ENCODE data around the gene CYP2W1.

CYP2W1 gene

DNA sequence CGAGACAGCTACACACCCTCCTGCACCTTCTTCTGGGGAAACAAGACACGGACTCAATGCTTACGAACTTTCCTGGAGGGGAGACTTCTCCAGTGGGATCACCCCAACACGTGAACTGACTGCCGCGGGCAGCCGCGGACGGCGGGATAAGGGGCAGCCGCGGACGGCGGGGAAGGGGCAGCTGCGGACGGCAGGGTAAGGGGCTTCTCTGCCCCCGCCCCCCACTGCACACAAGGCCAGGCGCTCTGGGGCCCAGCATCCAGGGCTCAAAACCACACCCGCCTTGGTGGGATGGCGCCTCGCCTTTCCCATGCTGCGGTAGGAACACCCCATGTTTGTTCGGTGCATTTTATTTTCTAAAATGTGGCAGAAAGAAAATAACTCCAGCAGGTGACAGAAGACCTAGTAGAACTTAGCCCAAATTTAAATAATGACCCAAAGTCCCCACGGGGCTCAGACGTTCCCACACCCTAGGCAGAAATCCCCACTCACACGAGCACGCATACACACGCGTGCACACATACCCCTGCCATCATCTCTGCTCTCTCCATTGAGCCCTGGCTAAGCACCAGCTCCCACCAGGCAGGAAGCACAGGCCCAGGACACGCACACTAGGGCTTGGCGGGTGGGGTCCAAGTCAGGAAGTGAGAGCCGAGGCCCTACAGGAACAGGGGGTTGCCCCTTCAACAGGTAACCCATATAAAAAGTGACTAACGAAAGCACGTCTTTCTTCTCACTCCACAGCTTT lies 34.8 kb downstream of the CYP2W1 start:
- Histone ChIP-seq H3K36me3 (ENCODE audit: control insufficient read depth in 1 of 2, insufficient read depth in 2 of 2, low read length in 2 of 2) (peaks cover 18 to 24% of the 10 kb centered on the region in 2 experiments), H3K4me3 (ENCODE audit: low read depth, low read length) (no peak overlapping the region), H4K12ac (ENCODE audit: low read depth, low read length) (no peak overlapping the region)

DNA sequence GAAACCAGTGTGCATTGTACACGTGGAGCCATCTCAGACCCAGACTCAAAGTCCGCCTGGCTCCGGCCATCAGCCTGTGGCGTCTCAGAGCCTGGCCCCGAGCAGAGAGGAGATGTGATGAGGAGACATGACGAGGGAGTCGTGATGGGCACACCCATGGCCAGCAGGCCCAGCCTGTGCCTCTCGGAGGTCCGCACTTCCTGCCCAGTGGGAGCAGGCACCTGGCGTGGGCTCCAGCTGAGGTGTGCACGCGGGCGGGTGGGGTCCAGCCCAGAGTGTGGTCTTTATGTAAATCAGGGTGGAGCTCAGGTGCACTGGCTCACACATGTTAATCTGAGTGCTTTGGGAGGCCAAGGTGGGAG lies 35.3 kb downstream of the CYP2W1 start:
- peaks cover 18 to 28% of the 10 kb centered on the region in 2 experiments for H3K36me3 ChIP-seq (ENCODE audit: control insufficient read depth in 1 of 2, insufficient read depth in 2 of 2, low read length in 2 of 2)
- no peaks in the 10 kb centered on the region for H3K79me2 ChIP-seq (ENCODE audit: control insufficient read depth, insufficient read depth, low read length, poor library complexity)
- no peak overlapping the region for H2AFZ ChIP-seq (ENCODE audit: insufficient read depth, low read length, poor library complexity)
- no peak overlapping the region for H3K4me3 ChIP-seq (ENCODE audit: low read depth, low read length)
- H3K4ac ChIP-seq (ENCODE audit: low read depth, low read length) = no peak overlapping the region
- no peaks in the 10 kb centered on the region for H3K27me3 ChIP-seq (ENCODE audit: insufficient read depth, low read length)
- H3K4me1 ChIP-seq (ENCODE audit: control insufficient read depth in 1 of 2, insufficient read depth in 2 of 2, low read length in 2 of 2) = peaks cover 11 to 21% of the 10 kb centered on the region in 2 experiments
- H2BK120ac ChIP-seq (ENCODE audit: insufficient read depth, low read length, poor library complexity) = no peak overlapping the region
- peaks cover 10% of the 10 kb centered on the region for H3K9me3 ChIP-seq (ENCODE audit: insufficient read depth, low read depth, low read length)
- H3K23ac ChIP-seq (ENCODE audit: low read length) = no peak overlapping the region
- H2AK5ac ChIP-seq (ENCODE audit: low read length) = no peak overlapping the region
- H3K9ac ChIP-seq (ENCODE audit: low read length) = no peak overlapping the region
- H4K91ac ChIP-seq (ENCODE audit: low read depth, low read length) = no peak overlapping the region
- no peaks in the 10 kb centered on the region for H3K79me1 ChIP-seq (ENCODE audit: low read length)
- no peak overlapping the region for H2BK12ac ChIP-seq (ENCODE audit: low read length)
- H2BK5ac ChIP-seq (ENCODE audit: low read depth, low read length, poor library complexity) = no peak overlapping the region
- H4K12ac ChIP-seq (ENCODE audit: low read depth, low read length) = no peak overlapping the region
- no peak overlapping the region for H3K27ac ChIP-seq (ENCODE audit: low read depth, low read length)
- WGBS (ENCODE audit: extremely low coverage, insufficient coverage, insufficient read length) = no CpG with 5 or more reads among the region's 13 CpGs
- no peak for DNase-seq
- no peak overlapping the region for H3K4me2 ChIP-seq (ENCODE audit: low read length)
- no peak overlapping the region for H4K8ac ChIP-seq (ENCODE audit: low read depth, low read length)
- H3K18ac ChIP-seq (ENCODE audit: low read length) = no peak overlapping the region
- no peak overlapping the region for H3K14ac ChIP-seq (ENCODE audit: low read length)

More for the DNA sequence above, 34.8 kb downstream of the CYP2W1 start:
- DNase-seq = no peak
- Histone ChIP-seq H2AFZ (ENCODE audit: insufficient read depth, low read length, poor library complexity) (no peak overlapping the region), H3K79me2 (ENCODE audit: control insufficient read depth, insufficient read depth, low read length, poor library complexity) (no peaks in the 10 kb centered on the region), H3K18ac (ENCODE audit: low read length) (no peak overlapping the region), H3K4me1 (ENCODE audit: control insufficient read depth in 1 of 2, insufficient read depth in 2 of 2, low read length in 2 of 2) (peaks cover 11 to 23% of the 10 kb centered on the region in 2 experiments), H3K27ac (ENCODE audit: low read depth, low read length) (no peak overlapping the region), H4K91ac (ENCODE audit: low read depth, low read length) (no peak overlapping the region), H2AK5ac (ENCODE audit: low read length) (no peak overlapping the region), H3K79me1 (ENCODE audit: low read length) (no peaks in the 10 kb centered on the region), H2BK120ac (ENCODE audit: insufficient read depth, low read length, poor library complexity) (no peak overlapping the region), H3K4ac (ENCODE audit: low read depth, low read length) (no peak overlapping the region), H3K4me2 (ENCODE audit: low read length) (no peak overlapping the region), H2BK5ac (ENCODE audit: low read depth, low read length, poor library complexity) (no peak overlapping the region), H3K14ac (ENCODE audit: low read length) (no peak overlapping the region), H3K9me3 (ENCODE audit: insufficient read depth, low read depth, low read length) (peaks cover 10% of the 10 kb centered on the region), H2BK12ac (ENCODE audit: low read length) (no peak overlapping the region), H4K8ac (ENCODE audit: low read depth, low read length) (no peak overlapping the region), H3K23ac (ENCODE audit: low read length) (no peak overlapping the region), H3K27me3 (ENCODE audit: insufficient read depth, low read length) (no peaks in the 10 kb centered on the region), H3K9ac (ENCODE audit: low read length) (no peak overlapping the region)
- no CpG with 5 or more reads among the region's 34 CpGs for WGBS (ENCODE audit: extremely low coverage, insufficient coverage, insufficient read length)

GRCh38 chr7:1019255-1019785 lies 36.3 kb downstream of the CYP2W1 start:
- Histone ChIP-seq H3K27ac (ENCODE audit: low read depth, low read length) (no peak overlapping the region), H3K79me2 (ENCODE audit: control insufficient read depth, insufficient read depth, low read length, poor library complexity) (no peaks in the 10 kb centered on the region), H4K12ac (ENCODE audit: low read depth, low read length) (no peak overlapping the region), H3K18ac (ENCODE audit: low read length) (no peak overlapping the region), H3K4me3 (ENCODE audit: low read depth, low read length) (no peak overlapping the region), H4K8ac (ENCODE audit: low read depth, low read length) (no peak overlapping the region), H3K9ac (ENCODE audit: low read length) (no peak overlapping the region), H3K4me1 (ENCODE audit: control insufficient read depth in 1 of 2, insufficient read depth in 2 of 2, low read length in 2 of 2) (peaks cover 11 to 18% of the 10 kb centered on the region in 2 experiments), H2AK5ac (ENCODE audit: low read length) (no peak overlapping the region), H2BK120ac (ENCODE audit: insufficient read depth, low read length, poor library complexity) (no peak overlapping the region), H3K9me3 (ENCODE audit: insufficient read depth, low read depth, low read length) (peaks cover 10% of the 10 kb centered on the region), H4K91ac (ENCODE audit: low read depth, low read length) (no peak overlapping the region), H3K36me3 (ENCODE audit: control insufficient read depth in 1 of 2, insufficient read depth in 2 of 2, low read length in 2 of 2) (peaks cover 18 to 28% of the 10 kb centered on the region in 2 experiments), H2AFZ (ENCODE audit: insufficient read depth, low read length, poor library complexity) (no peak overlapping the region), H2BK5ac (ENCODE audit: low read depth, low read length, poor library complexity) (no peak overlapping the region), H3K27me3 (ENCODE audit: insufficient read depth, low read length) (no peaks in the 10 kb centered on the region), H3K23ac (ENCODE audit: low read length) (no peak overlapping the region), H3K79me1 (ENCODE audit: low read length) (no peaks in the 10 kb centered on the region), H3K4ac (ENCODE audit: low read depth, low read length) (no peak overlapping the region), H3K14ac (ENCODE audit: low read length) (no peak overlapping the region), H3K4me2 (ENCODE audit: low read length) (no peak overlapping the region), H2BK12ac (ENCODE audit: low read length) (no peak overlapping the region)
- no CpG with 5 or more reads among the region's 14 CpGs for WGBS (ENCODE audit: extremely low coverage, insufficient coverage, insufficient read length)
- DNase-seq = no peak

DNA sequence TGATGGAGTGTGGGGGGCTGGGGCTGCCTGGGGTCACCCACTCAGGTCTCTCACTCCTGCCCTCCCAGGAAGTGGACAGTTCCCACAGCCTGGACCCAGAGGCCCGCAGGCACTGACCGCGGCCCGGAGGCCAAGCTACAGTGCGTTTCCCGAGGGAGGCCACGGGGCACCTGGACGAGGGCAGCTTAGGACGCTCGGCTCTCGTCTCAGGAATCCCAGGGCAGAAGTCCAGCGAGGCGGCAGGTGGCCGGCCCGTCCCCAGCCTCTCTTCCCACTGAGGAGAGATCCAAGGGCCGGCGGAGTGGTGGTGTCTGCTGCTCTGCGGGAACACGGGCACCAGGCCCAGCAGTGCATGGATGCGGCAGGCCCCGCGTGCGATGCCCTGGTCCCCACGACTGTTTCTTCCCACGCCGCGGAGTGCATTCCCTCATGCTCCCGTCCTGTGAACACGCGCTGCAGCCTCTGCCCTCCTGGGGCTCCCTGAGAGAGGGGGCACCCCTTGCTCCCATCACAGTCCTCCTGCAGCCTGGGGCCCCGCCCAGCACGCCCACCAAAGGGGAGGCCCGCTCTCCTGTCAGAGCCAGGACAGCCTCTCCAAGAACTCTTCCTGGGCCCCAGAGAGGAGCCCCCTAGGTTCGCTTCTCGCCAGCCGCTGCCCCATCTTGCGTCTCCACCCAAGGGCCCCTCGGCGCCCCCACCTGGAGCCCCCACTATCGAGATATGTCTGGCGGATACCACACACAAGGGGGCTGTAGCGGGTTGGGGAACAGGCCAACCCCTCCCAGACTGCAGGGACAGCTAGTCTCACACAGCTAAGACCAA lies 37.0 kb downstream of the CYP2W1 start:
- Histone ChIP-seq H2AFZ (ENCODE audit: insufficient read depth, low read length, poor library complexity) (no peak overlapping the region), H2BK5ac (ENCODE audit: low read depth, low read length, poor library complexity) (no peak overlapping the region), H3K36me3 (ENCODE audit: control insufficient read depth in 1 of 2, insufficient read depth in 2 of 2, low read length in 2 of 2) (peaks cover 18 to 28% of the 10 kb centered on the region in 2 experiments), H3K23ac (ENCODE audit: low read length) (no peak overlapping the region), H3K79me2 (ENCODE audit: control insufficient read depth, insufficient read depth, low read length, poor library complexity) (no peaks in the 10 kb centered on the region), H4K91ac (ENCODE audit: low read depth, low read length) (no peak overlapping the region), H3K4me2 (ENCODE audit: low read length) (no peak overlapping the region), H3K4me1 (ENCODE audit: control insufficient read depth in 1 of 2, insufficient read depth in 2 of 2, low read length in 2 of 2) (peaks cover 9 to 15% of the 10 kb centered on the region in 2 experiments), H3K18ac (ENCODE audit: low read length) (no peak overlapping the region), H3K9ac (ENCODE audit: low read length) (no peak overlapping the region), H2BK120ac (ENCODE audit: insufficient read depth, low read length, poor library complexity) (no peak overlapping the region), H2AK5ac (ENCODE audit: low read length) (no peak overlapping the region), H3K9me3 (ENCODE audit: insufficient read depth, low read depth, low read length) (peaks cover 10% of the 10 kb centered on the region), H3K14ac (ENCODE audit: low read length) (no peak overlapping the region), H4K8ac (ENCODE audit: low read depth, low read length) (no peak overlapping the region), H3K27ac (ENCODE audit: low read depth, low read length) (no peak overlapping the region), H3K4me3 (ENCODE audit: low read depth, low read length) (no peak overlapping the region), H2BK12ac (ENCODE audit: low read length) (no peak overlapping the region), H4K12ac (ENCODE audit: low read depth, low read length) (no peak overlapping the region), H3K4ac (ENCODE audit: low read depth, low read length) (no peak overlapping the region), H3K79me1 (ENCODE audit: low read length) (no peaks in the 10 kb centered on the region), H3K27me3 (ENCODE audit: insufficient read depth, low read length) (no peaks in the 10 kb centered on the region)
- no CpG with 5 or more reads among the region's 42 CpGs for WGBS (ENCODE audit: extremely low coverage, insufficient coverage, insufficient read length)
- no peak for DNase-seq
